Fibroblast of peridontal ligament (primary cell): Measurements from ENCODE around the gene FADS3.

ENCODE experiments used
- DNase-seq: peaks from one replicate; pipeline ENCODE4 v3.0.0-alpha.2; 2010; ENCODE audit errors: extremely low read depth

FADS3 gene

GRCh38 chr11:61879152-61879551 lies 12.2 kb downstream of the FADS3 start:
- DNase-seq: no peak

GRCh38 chr11:61875698-61876097 lies 15.6 kb downstream of the FADS3 start:
- no peak for DNase-seq

- DNase-seq: no peak
Observed at GRCh38 chr11:61874853-61875252, 16.5 kb downstream of the FADS3 start.

- DNase-seq: no peak
Observed at GRCh38 chr11:61874377-61874809, 17.0 kb downstream of the FADS3 start.

- no peak for DNase-seq
Observed at GRCh38 chr11:61873588-61874376, 17.6 kb downstream of the FADS3 start.

GRCh38 chr11:61872935-61873565 lies 18.3 kb downstream of the FADS3 start:
- DNase-seq: no peak

- DNase-seq: peak; percentile 70
Observed at GRCh38 chr11:61871158-61871597, 20.2 kb downstream of the FADS3 start.

GRCh38 chr11:61870541-61871031 lies 20.8 kb downstream of the FADS3 start:
- DNase-seq: peak; percentile 46

GRCh38 chr11:61869708-61870451 lies 21.5 kb downstream of the FADS3 start:
- DNase-seq: no peak

GRCh38 chr11:61869429-61869707 lies 22.0 kb downstream of the FADS3 start:
- no peak for DNase-seq

GRCh38 chr11:61868571-61869428 lies 22.5 kb downstream of the FADS3 start:
- no peak for DNase-seq

GRCh38 chr11:61866958-61867343 lies 24.4 kb downstream of the FADS3 start:
- no peak for DNase-seq

- no peak for DNase-seq
Observed at GRCh38 chr11:61866231-61866957, 25.0 kb downstream of the FADS3 start.

GRCh38 chr11:61864814-61865775 lies 26.2 kb downstream of the FADS3 start:
- no peak for DNase-seq

- no peak for DNase-seq
Observed at GRCh38 chr11:61863548-61864081, 27.7 kb downstream of the FADS3 start.

- no peak for DNase-seq
Observed at GRCh38 chr11:61862714-61863547, 28.4 kb downstream of the FADS3 start.

- no peak for DNase-seq
Observed at GRCh38 chr11:61861634-61862033, 29.7 kb downstream of the FADS3 start.

GRCh38 chr11:61860054-61860903 lies 31.1 kb downstream of the FADS3 start:
- DNase-seq: no peak
